ENCODE measurements around the gene BMP5.

BMP5 gene

GRCh38 chr6:55870181-55870813 lies 5.1 kb downstream of the BMP5 start:
- no peak for DNase-seq

- no peak for DNase-seq
Observed at GRCh38 chr6:55869674-55870073, 5.7 kb downstream of the BMP5 start.

GRCh38 chr6:55868771-55869479 lies 6.5 kb downstream of the BMP5 start:
- DNase-seq: no peak

GRCh38 chr6:55868176-55868575 lies 7.2 kb downstream of the BMP5 start:
- no peak for DNase-seq

- DNase-seq: no peak
Observed at GRCh38 chr6:55866128-55866527, 9.3 kb downstream of the BMP5 start.

- DNase-seq: no peak
Observed at GRCh38 chr6:55853008-55854001, 22.1 kb downstream of the BMP5 start.

GRCh38 chr6:55841341-55841740 lies 34.0 kb downstream of the BMP5 start:
- no peak for DNase-seq

- DNase-seq: no peak
Observed at GRCh38 chr6:55839080-55839479, 36.3 kb downstream of the BMP5 start.

- no peak for DNase-seq
Observed at GRCh38 chr6:55836945-55837344, 38.4 kb downstream of the BMP5 start.

GRCh38 chr6:55836481-55836880 lies 38.9 kb downstream of the BMP5 start:
- DNase-seq: no peak

GRCh38 chr6:55835220-55835619 lies 40.2 kb downstream of the BMP5 start:
- DNase-seq: no peak

GRCh38 chr6:55833284-55833683 lies 42.1 kb downstream of the BMP5 start:
- no peak for DNase-seq

GRCh38 chr6:55827818-55828522 lies 47.4 kb downstream of the BMP5 start:
- DNase-seq: no peak

- no peak for DNase-seq
Observed at GRCh38 chr6:55826941-55827340, 48.4 kb downstream of the BMP5 start.

- DNase-seq: no peak
Observed at GRCh38 chr6:55825402-55826051, 49.9 kb downstream of the BMP5 start.

- DNase-seq: no peak
Observed at GRCh38 chr6:55822815-55823214, 52.6 kb downstream of the BMP5 start.

GRCh38 chr6:55822005-55822404 lies 53.4 kb downstream of the BMP5 start:
- no peak for DNase-seq

- DNase-seq: no peak
Observed at GRCh38 chr6:55820696-55821095, 54.7 kb downstream of the BMP5 start.

- DNase-seq: no peak
Observed at GRCh38 chr6:55819811-55820210, 55.6 kb downstream of the BMP5 start.

GRCh38 chr6:55818482-55818881 lies 56.9 kb downstream of the BMP5 start:
- no peak for DNase-seq

GRCh38 chr6:55812509-55812908 lies 62.9 kb downstream of the BMP5 start:
- no peak for DNase-seq

- no peak for DNase-seq
Observed at GRCh38 chr6:55811074-55811473, 64.3 kb downstream of the BMP5 start.
